Right cardiac atrium (tissue), 5 donors: ENCODE measurements around the gene OR8K3. TPM values are rescaled to one million over a fixed set of nuclear protein-coding genes. Genes with fewer than 3 reads are reported as not detected.

Experiments used
- ATAC-seq, 2 donors: fragments of 200-7000 bp; cut with Tn5 transposase; one replicate each; pipeline versions ENCODE4 v1.8.0 to v1.9.1; 2020; ENCODE audit warnings: moderate library complexity in 2 of 2, mild to moderate bottlenecking in 1 of 2
- DNase-seq, 3 donors: peaks; one replicate each; pipeline ENCODE4 v3.0.0-alpha.2; 2020
- H3K27ac ChIP-seq: one replicate; pipeline ENCODE4 v1.5.1; 2013; ENCODE audit warnings: mild to moderate bottlenecking, low read length, control low read depth, moderate library complexity
- H3K27me3 ChIP-seq: one replicate; pipeline ENCODE4 v1.6.1; 2013; ENCODE audit not compliant: control insufficient read depth, insufficient read depth
- H3K4me1 ChIP-seq: one replicate; pipeline ENCODE4 v1.6.1; 2013; ENCODE audit warnings: low read length; ENCODE audit not compliant: control insufficient read depth, insufficient read depth
- H3K4me3 ChIP-seq: one replicate; pipeline ENCODE4 v1.5.1; 2013; ENCODE audit warnings: low read length, control low read depth
- H3K9me3 ChIP-seq: one replicate; pipeline ENCODE4 v1.6.1; 2013; ENCODE audit warnings: low read length; ENCODE audit not compliant: control insufficient read depth
- WGBS: extraction: QIAGEN DNeasy Blood & Tissue Kit; methylation state at CpG from one replicate; pipeline ENCODE4 v1.1.7; 2013; 5-methylcytosine and 5-hydroxymethylcytosine counted together
- intact Hi-C, 4 donors: fragments of 100-400 bp; cut with DNase I; formaldehyde crosslinking; loops; one replicate each; pipeline versions ENCODE4 v1.11.0 to v1.14.0; 2022 to 2023
- long read RNA-seq, 4 donors: library from polyadenylated mRNA; unstranded; transcript quantifications; one replicate each; pipeline ENCODE4 v2.0.0, GENCODE V29; 2020 to 2021
- polyA plus RNA-seq: library from polyadenylated mRNA; stranded (reverse); fragments of 200-250 nt; gene quantifications from one replicate; pipeline ENCODE4 v1.2.3, GENCODE V29; 2013
- total RNA-seq, 4 donors: library from RNA; stranded (reverse); fragmentation: NEBNext Ultra II Directional; extraction: Animal tissue kit (Norgen Biotek cat#: 25700); gene quantifications; one replicate each; pipeline ENCODE4 v1.2.1, GENCODE V29; 2021
- donor health status: healthy with polysubstance abuse.
- donor health status: DM: no; HTN: yes; CAD: no.
- donor health status: DM: no; HTN: no; CAD: no.
- donor health status: DM: no; HTN: yes; CAD: no; lungs with severe emphysema.
- donor health status: DM: yes; HTN: yes; CAD: no.

Gene OR8K3
- total RNA-seq, result not detected
- not detected for polyA plus RNA-seq
- long read RNA-seq, donor 1, result 0 reads
- long read RNA-seq, donor 2, result 0 reads
- long read RNA-seq, donor 3, result 0 reads
- long read RNA-seq, donor 4, result 0 reads

GRCh38 chr11:56314844-56315243 is at the start of gene OR8K3:
Gene OR8K3, plus strand, starts transcription at chr11:56315144. Its CDS starts 3,163 bp downstream, at chr11:56318307.
- Histone ChIP-seq H3K4me1 (no peaks in the 10 kb centered on the region), H3K27ac (no peak within 1 kb of the TSS), H3K9me3 (no peaks in the 10 kb centered on the region), H3K27me3 (no peaks in the 10 kb centered on the region), H3K4me3 (no peak within 1 kb of the TSS)
- intact Hi-C loops, result no loop called here
- no peak for DNase-seq
- no peak for ATAC-seq

- intact Hi-C loops, result no loop called here
- DNase-seq (no peak), ATAC-seq (no peak)
- Histone ChIP-seq H3K9me3 (no peaks in the 10 kb centered on the region), H3K27ac (no peak overlapping the region), H3K4me1 (no peaks in the 10 kb centered on the region), H3K4me3 (no peak overlapping the region), H3K27me3 (no peaks in the 10 kb centered on the region)
- WGBS, result 63% methylated on average over 3 of the region's 3 CpGs
Observed at GRCh38 chr11:56271092-56271491, 43.9 kb upstream of the OR8K3 start.

GRCh38 chr11:56273854-56274253 is 41.1 kb upstream of the OR8K3 start, which contains the start of gene OR5T1:
Gene OR5T1, plus strand, starts transcription at chr11:56274154. Its CDS starts 1,485 bp downstream, at chr11:56275639.
- no peaks in the 10 kb centered on the region for H3K9me3 ChIP-seq
- ATAC-seq, result no peak
- no peaks in the 10 kb centered on the region for H3K4me1 ChIP-seq
- H3K4me3 ChIP-seq, result no peak within 1 kb of the TSS
- no peaks in the 10 kb centered on the region for H3K27me3 ChIP-seq
- DNase-seq, result no peak
- H3K27ac ChIP-seq, result no peak within 1 kb of the TSS
- intact Hi-C loops, result no loop called here

GRCh38 chr11:56292154-56292553 is 22.8 kb upstream of the OR8K3 start, which contains the start of gene OR8H1:
Gene OR8H1, minus strand, starts transcription at chr11:56292254. Its CDS starts 1,192 bp downstream, at chr11:56291062.
- H3K9me3 ChIP-seq, result no peaks in the 10 kb centered on the region
- H3K4me3 ChIP-seq, result no peak within 1 kb of the TSS
- H3K4me1 ChIP-seq, result no peaks in the 10 kb centered on the region
- DNase-seq, result no peak
- ATAC-seq, result no peak
- intact Hi-C loops, result no loop called here
- no peaks in the 10 kb centered on the region for H3K27me3 ChIP-seq
- WGBS, result 58% methylated on average over 2 of the region's 2 CpGs
- H3K27ac ChIP-seq, result no peak within 1 kb of the TSS

- Histone ChIP-seq H3K27ac (no peak overlapping the region), H3K27me3 (no peaks in the 10 kb centered on the region), H3K9me3 (no peaks in the 10 kb centered on the region), H3K4me1 (no peaks in the 10 kb centered on the region), H3K4me3 (no peak overlapping the region)
- intact Hi-C loops, result no loop called here
- DNase-seq (no peak), ATAC-seq (no peak)
- WGBS, result 72% methylated on average over 4 of the region's 4 CpGs
Observed at GRCh38 chr11:56296898-56297297, 18.0 kb upstream of the OR8K3 start.

- Histone ChIP-seq H3K9me3 (no peaks in the 10 kb centered on the region), H3K4me1 (no peaks in the 10 kb centered on the region), H3K27ac (no peak overlapping the region), H3K4me3 (no peak overlapping the region), H3K27me3 (no peaks in the 10 kb centered on the region)
- DNase-seq (no peak), ATAC-seq (no peak)
- intact Hi-C loops, result no loop called here
- 84% methylated on average over 3 of the region's 3 CpGs for WGBS
Observed at GRCh38 chr11:56307836-56308235, 7.1 kb upstream of the OR8K3 start.

GRCh38 chr11:56331861-56332491 is 17.0 kb downstream of the OR8K3 start:
- ATAC-seq, result peak in 1 of 2 donors; percentile 31
- peak in 1 of 3 donors; percentile 33 for DNase-seq
- no peaks in the 10 kb centered on the region for H3K4me1 ChIP-seq
- H3K27ac ChIP-seq, result no peak overlapping the region
- H3K27me3 ChIP-seq, result no peaks in the 10 kb centered on the region
- no peaks in the 10 kb centered on the region for H3K9me3 ChIP-seq
- 90% methylated on average over 34 of the region's 34 CpGs for WGBS
- intact Hi-C loops, result no loop called here
- no peak overlapping the region for H3K4me3 ChIP-seq

GRCh38 chr11:56333156-56333555 is 18.2 kb downstream of the OR8K3 start:
- Histone ChIP-seq H3K9me3 (no peaks in the 10 kb centered on the region), H3K4me3 (no peak overlapping the region), H3K27me3 (no peaks in the 10 kb centered on the region), H3K4me1 (no peaks in the 10 kb centered on the region), H3K27ac (no peak overlapping the region)
- WGBS, result 47% methylated on average over 3 of the region's 3 CpGs
- intact Hi-C loops, result no loop called here
- no peak for ATAC-seq
- no peak for DNase-seq

- no peaks in the 10 kb centered on the region for H3K9me3 ChIP-seq
- DNase-seq (no peak), ATAC-seq (no peak)
- no peaks in the 10 kb centered on the region for H3K4me1 ChIP-seq
- intact Hi-C loops, result no loop called here
- H3K27me3 ChIP-seq, result no peaks in the 10 kb centered on the region
- H3K4me3 ChIP-seq, result no peak overlapping the region
- H3K27ac ChIP-seq, result no peak overlapping the region
Observed at GRCh38 chr11:56340289-56340688, 25.3 kb downstream of the OR8K3 start.

GRCh38 chr11:56345739-56346138 is 30.8 kb downstream of the OR8K3 start, which contains the start of gene OR8K1:
Gene OR8K1, plus strand, starts transcription at chr11:56346039. Its CDS starts 0 bp downstream, at chr11:56346039.
- H3K9me3 ChIP-seq, result no peaks in the 10 kb centered on the region
- H3K27ac ChIP-seq, result no peak within 1 kb of the TSS
- H3K4me3 ChIP-seq, result no peak within 1 kb of the TSS
- H3K4me1 ChIP-seq, result no peaks in the 10 kb centered on the region
- no peak for ATAC-seq
- DNase-seq, result no peak
- no peaks in the 10 kb centered on the region for H3K27me3 ChIP-seq
- intact Hi-C loops, result no loop called here
- 88% methylated on average over 1 of the region's 1 CpG for WGBS

GRCh38 chr11:56353991-56354390 is 39.0 kb downstream of the OR8K3 start, which contains the start of gene OR8J1:
Gene OR8J1, plus strand, starts transcription at chr11:56354291. Its CDS starts 5,956 bp downstream, at chr11:56360247.
- Histone ChIP-seq H3K4me1 (no peaks in the 10 kb centered on the region), H3K27ac (no peak within 1 kb of the TSS), H3K27me3 (no peaks in the 10 kb centered on the region), H3K4me3 (no peak within 1 kb of the TSS), H3K9me3 (no peaks in the 10 kb centered on the region)
- DNase-seq (no peak), ATAC-seq (no peak)
- intact Hi-C loops, result no loop called here
- 41% methylated on average over 2 of the region's 2 CpGs for WGBS
